ENCODE measurements around the gene GNL2. TPM values are rescaled to one million over a fixed set of nuclear protein-coding genes. Genes with fewer than 3 reads are reported as not detected.

Gene GNL2
- total RNA-seq, 1 experiment from 2014 or later, result 106 TPM

- Histone ChIP-seq H3K27ac (ENCODE audit: insufficient read length, low read depth, low read length) (no peak overlapping the region), H3K4ac (ENCODE audit: low read depth, low read length) (no peak overlapping the region), H3K23ac (ENCODE audit: insufficient read length, low read depth, low read length) (no peak overlapping the region), H3K79me2 (ENCODE audit: insufficient read depth, low read length) (no peaks in the 10 kb centered on the region; the same call in 1 of the 2 replicates), H2AK5ac (ENCODE audit: insufficient read length, low read length) (no peak overlapping the region), H3K9ac (ENCODE audit: extremely low read depth, insufficient read length, low read length) (peak overlapping the region; percentile 97), H2BK15ac (ENCODE audit: low read depth, low read length) (no peak overlapping the region), H3K4me2 (ENCODE audit: insufficient read depth, insufficient read length, low read length) (peak overlapping the region; percentile 92), H3K23me2 (ENCODE audit: insufficient read length, low read depth, low read length, poor library complexity, severe bottlenecking) (peaks cover 12% of the 10 kb centered on the region), H3K79me1 (ENCODE audit: insufficient read depth, low read depth, low read length, poor library complexity, severe bottlenecking) (no peaks in the 10 kb centered on the region), H3K9me3 (ENCODE audit: control insufficient read depth, low read depth, low read length) (no peaks in the 10 kb centered on the region), H4K5ac (ENCODE audit: insufficient read length, low read depth, low read length) (peak overlapping the region; percentile 87), H4K8ac (replicated peaks; ENCODE audit: insufficient read length, low read depth, low read length) (peak overlapping the region; percentile 36), H3K27me3 (ENCODE audit: insufficient read depth, low read length) (no peaks in the 10 kb centered on the region), H4K91ac (ENCODE audit: insufficient read length, low read depth, low read length) (no peak overlapping the region), H3K18ac (ENCODE audit: insufficient read length, low read depth, low read length) (peak overlapping the region; percentile 96), H3K56ac (ENCODE audit: insufficient read length, low read depth, low read length) (peak overlapping the region; percentile 26), H3K14ac (ENCODE audit: insufficient read depth, low read length) (peak overlapping the region; percentile 95), H2BK20ac (ENCODE audit: low read depth, low read length, poor library complexity, severe bottlenecking) (no peak overlapping the region), H2BK120ac (ENCODE audit: low read depth, low read length, poor library complexity, severe bottlenecking) (no peak overlapping the region), H4K20me1 (ENCODE audit: control insufficient read depth, insufficient read depth, insufficient read length) (no peaks in the 10 kb centered on the region), H2BK12ac (ENCODE audit: insufficient read length, low read depth, low read length) (no peak overlapping the region), H3K4me1 (ENCODE audit: insufficient read depth, low read length) (no peaks in the 10 kb centered on the region), H2AFZ (ENCODE audit: low read length) (no peak overlapping the region), H2BK5ac (ENCODE audit: insufficient read length, low read length) (no peak overlapping the region), H3T11ph (ENCODE audit: low read length) (no peak overlapping the region)
- H3K27me3 Mint-ChIP-seq (ENCODE audit: low read depth), result peaks cover 4% of the 10 kb centered on the region
- DNase-seq, result no peak
- H3K4me3 Mint-ChIP-seq, result peak overlapping the region; percentile 95 to 99
- no peak for TF ChIP-seq CTCF (conservative IDR thresholded peaks at IDR 0.05)
- H3K9me3 Mint-ChIP-seq, result peaks cover 5 to 6% of the 10 kb centered on the region in 2 experiments; a peak in 3 of 5 replicates
- H3K36me3 Mint-ChIP-seq (ENCODE audit: insufficient read depth in 1 of 3, low read depth in 3 of 3), result peaks cover 8 to 40% (median 37%) of the 10 kb centered on the region in 3 experiments; a peak in 6 of 7 replicates
- H3K4me1 Mint-ChIP-seq, result peaks cover 27 to 30% of the 10 kb centered on the region in 2 experiments
- no CpG with 5 or more reads among the region's 11 CpGs for WGBS (ENCODE audit: extremely low coverage, insufficient read length, low lambda C conversion rate)
- H3K27ac Mint-ChIP-seq, result peak overlapping the region in 2 of 3 experiments; percentile 68 to 98; a peak in 5 of 7 replicates
Observed at GRCh38 chr1:37553598-37553926, 42.2 kb downstream of the GNL2 start.

Data from H9 (cell line).